PC-3 (cell line): ENCODE results near the gene GARIN6. TPM values are rescaled to one million over a fixed set of nuclear protein-coding genes. Genes with fewer than 3 reads are reported as not detected.

Source experiments
- ATAC-seq: fragments of 200-7000 bp; cut with Tn5 transposase; 2 replicates; pipeline ENCODE4 v1.9.1; 2020; ENCODE audit warnings: mild to moderate bottlenecking, moderate library complexity
- BruUV-seq: library from RNA; stranded (reverse); fragments of 400-500 nt; replicated peaks from 2 replicates; lab custom pipeline; 2021; lab: Mats Ljungman, UMichigan
- CTCF ChIA-PET: fragments of 300-600 bp; sonication (Branson Sonifier 250); formaldehyde crosslinking; loops from one replicate; lab custom pipeline; 2022; ENCODE audit warnings: antibody characterized with exemption; lab: Charles Lee
- POLR2A ChIA-PET: fragments of 300-600 bp; sonication (Branson Sonifier 250); formaldehyde crosslinking; loops from one replicate; lab custom pipeline; 2022; ENCODE audit warnings: antibody characterized with exemption; ENCODE audit not compliant: unreplicated experiment; lab: Charles Lee
- DNase-seq: peaks from one replicate; pipeline ENCODE4 v3.0.0-alpha.2; 2015
- H2AFZ ChIP-seq: fragments of 300-600 bp; sonication (generic); 2 replicates; pipeline ENCODE4 v1.6.0; 2016; ENCODE audit warnings: antibody characterized with exemption, low read length
- H3F3A ChIP-seq: fragments of 300-600 bp; sonication (generic); one replicate; pipeline ENCODE4 v1.6.0; 2017; ENCODE audit warnings: antibody characterized with exemption, low read length, control low read depth, mild to moderate bottlenecking; ENCODE audit not compliant: unreplicated experiment
- H3K27ac ChIP-seq: fragments of 300-600 bp; sonication (generic); 2 replicates; pipeline ENCODE4 v1.5.1; 2016; ENCODE audit warnings: mild to moderate bottlenecking, low read length
- H3K27me3 ChIP-seq: fragments of 300-600 bp; sonication (generic); 2 replicates; pipeline ENCODE4 v1.6.1; 2016; ENCODE audit warnings: low read length, mixed read lengths
- H3K36me3 ChIP-seq: fragments of 300-600 bp; sonication (generic); 2 replicates; pipeline ENCODE4 v1.6.1; 2016; ENCODE audit warnings: low read depth, mixed run types, low read length, mixed read lengths
- H3K4me1 ChIP-seq: fragments of 300-600 bp; sonication (generic); 2 replicates; pipeline ENCODE4 v1.5.1; 2016; ENCODE audit warnings: low read length; ENCODE audit not compliant: insufficient read depth
- H3K4me2 ChIP-seq: fragments of 300-600 bp; sonication (generic); 2 replicates; pipeline ENCODE4 v1.6.0; 2016; ENCODE audit warnings: low read length
- H3K4me3 ChIP-seq: fragments of 300-600 bp; sonication (generic); 2 replicates; pipeline ENCODE4 v1.5.1; 2016; ENCODE audit warnings: mild to moderate bottlenecking, low read length, mixed read lengths
- H3K79me2 ChIP-seq: fragments of 300-600 bp; sonication (generic); 2 replicates; pipeline ENCODE4 v1.6.1; 2017; ENCODE audit warnings: low read length, mixed read lengths
- H3K9ac ChIP-seq: fragments of 300-600 bp; sonication (generic); 2 replicates; pipeline ENCODE4 v1.6.0; 2016; ENCODE audit warnings: mild to moderate bottlenecking, low read length
- H3K9me2 ChIP-seq: fragments of 300-600 bp; sonication (generic); replicated peaks from 2 replicates; pipeline ENCODE4 v1.6.1; 2016; ENCODE audit warnings: mixed run types, low read length, mixed read lengths
- H3K9me3 ChIP-seq: fragments of 300-600 bp; sonication (generic); 2 replicates; pipeline ENCODE4 v1.6.1; 2016; ENCODE audit warnings: low read length, mixed read lengths
- H4K20me1 ChIP-seq: fragments of 300-600 bp; sonication (generic); 2 replicates; pipeline ENCODE4 v1.6.1; 2016; ENCODE audit warnings: low read length, mixed read lengths
- EZH2 ChIP-seq: fragments of 300-600 bp; sonication (generic); IDR thresholded peaks from one replicate; pipeline ENCODE4 v1.6.1; 2017; ENCODE audit warnings: antibody characterized with exemption, mild to moderate bottlenecking, low read length; ENCODE audit not compliant: unreplicated experiment
- EZH2phosphoT487 ChIP-seq: fragments of 300-600 bp; sonication (generic); IDR thresholded peaks from 2 replicates; pipeline ENCODE4 v1.6.1; 2018; ENCODE audit warnings: mild to moderate bottlenecking, antibody characterized with exemption, low read length, borderline replicate concordance
- intact Hi-C: fragments of 100-400 bp; cut with micrococcal nuclease; formaldehyde crosslinking; loops from 2 replicates; pipeline ENCODE4 v1.9.0; 2023
- total RNA-seq: library from RNA; depleted of rRNA; stranded (reverse); fragments of >200 nt; gene quantifications from 2 replicates; pipeline ENCODE4 v1.2.3, GENCODE V29; 2014
- TF ChIP-seq, protein P1 (sequence below): fragments of 300-600 bp; sonication (generic); conservative IDR thresholded peaks from 2 replicates; pipeline ENCODE4 v1.5.1; 2017; ENCODE audit warnings: antibody characterized with exemption, low read depth, mild to moderate bottlenecking, low read length

The GARIN6 gene
- total RNA-seq, 1 experiment from 2014 or later: not detected

DNA sequence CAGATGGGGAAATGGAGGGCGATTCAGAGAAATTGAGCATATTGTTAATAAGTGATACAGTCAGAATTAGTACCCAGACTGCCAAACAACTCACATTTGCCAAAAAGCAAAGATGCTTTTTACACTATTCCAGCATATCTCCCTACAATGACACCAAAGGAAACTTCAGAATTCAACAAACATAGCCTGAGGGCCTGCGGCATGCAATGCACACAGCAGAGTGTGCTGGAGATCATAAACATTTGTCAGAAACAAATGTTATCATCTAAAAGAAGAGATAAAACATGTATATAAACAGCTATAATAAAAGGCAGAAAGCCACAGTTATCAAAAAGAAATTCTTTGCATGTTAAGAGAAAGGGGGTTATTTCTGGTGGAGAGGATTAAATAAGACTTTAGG lies 20.1 kb upstream of the GARIN6 start:
- H3K9ac ChIP-seq: no peak overlapping the region
- H3K4me1 ChIP-seq: no peaks in the 10 kb centered on the region
- intact Hi-C loops: no loop called here
- no peaks in the 10 kb centered on the region for H3K9me2 ChIP-seq
- no peak overlapping the region for H3K4me2 ChIP-seq
- no peaks in the 10 kb centered on the region for H3F3A ChIP-seq
- H3K27me3 ChIP-seq: 0 out of 2 replicates have a peak, but pooled peaks cover 4% of the 10 kb centered on the region
- TF ChIP-seq EZH2phosphoT487 (no peak), EZH2 (no peak)
- TF ChIP-seq, protein P1, sequence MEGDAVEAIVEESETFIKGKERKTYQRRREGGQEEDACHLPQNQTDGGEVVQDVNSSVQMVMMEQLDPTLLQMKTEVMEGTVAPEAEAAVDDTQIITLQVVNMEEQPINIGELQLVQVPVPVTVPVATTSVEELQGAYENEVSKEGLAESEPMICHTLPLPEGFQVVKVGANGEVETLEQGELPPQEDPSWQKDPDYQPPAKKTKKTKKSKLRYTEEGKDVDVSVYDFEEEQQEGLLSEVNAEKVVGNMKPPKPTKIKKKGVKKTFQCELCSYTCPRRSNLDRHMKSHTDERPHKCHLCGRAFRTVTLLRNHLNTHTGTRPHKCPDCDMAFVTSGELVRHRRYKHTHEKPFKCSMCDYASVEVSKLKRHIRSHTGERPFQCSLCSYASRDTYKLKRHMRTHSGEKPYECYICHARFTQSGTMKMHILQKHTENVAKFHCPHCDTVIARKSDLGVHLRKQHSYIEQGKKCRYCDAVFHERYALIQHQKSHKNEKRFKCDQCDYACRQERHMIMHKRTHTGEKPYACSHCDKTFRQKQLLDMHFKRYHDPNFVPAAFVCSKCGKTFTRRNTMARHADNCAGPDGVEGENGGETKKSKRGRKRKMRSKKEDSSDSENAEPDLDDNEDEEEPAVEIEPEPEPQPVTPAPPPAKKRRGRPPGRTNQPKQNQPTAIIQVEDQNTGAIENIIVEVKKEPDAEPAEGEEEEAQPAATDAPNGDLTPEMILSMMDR: no peak
- H3K9me3 ChIP-seq: no peaks in the 10 kb centered on the region
- no peaks in the 10 kb centered on the region for H4K20me1 ChIP-seq
- no peaks in the 10 kb centered on the region for H3K79me2 ChIP-seq
- ChIA-PET POLR2A (no interaction called here), CTCF (no interaction called here)
- DNase-seq: no peak
- no peak overlapping the region for H3K27ac ChIP-seq
- no peaks in the 10 kb centered on the region for H3K36me3 ChIP-seq
- BruUV-seq: no TSS peak
- H2AFZ ChIP-seq: no peak overlapping the region
- ATAC-seq: no peak
- H3K4me3 ChIP-seq: no peak overlapping the region

DNA sequence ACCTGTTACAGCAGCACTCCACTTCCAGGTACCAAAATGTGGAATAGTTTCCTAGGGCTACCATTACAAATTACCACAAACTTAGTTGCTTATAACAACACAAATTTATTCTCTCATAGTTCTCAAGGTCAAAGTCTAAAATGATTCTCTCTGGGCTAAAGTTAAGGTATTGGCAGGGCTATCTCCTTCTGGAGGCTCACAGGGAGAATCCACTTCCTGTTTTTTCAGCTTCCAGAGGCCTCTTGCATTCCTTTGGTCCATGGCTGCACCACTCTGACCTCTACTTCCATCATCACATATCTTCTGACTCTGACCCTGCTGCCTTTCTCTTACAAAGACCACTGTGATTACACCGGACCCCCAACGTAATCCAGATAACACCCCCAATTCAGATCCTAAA lies 2.9 kb upstream of the GARIN6 start:
- no peaks in the 10 kb centered on the region for H3K9me3 ChIP-seq
- ChIA-PET POLR2A (no interaction called here), CTCF (no interaction called here)
- DNase-seq: no peak
- no peak overlapping the region for H2AFZ ChIP-seq
- intact Hi-C loops: no loop called here
- no peak for ATAC-seq
- H3K9me2 ChIP-seq: no peaks in the 10 kb centered on the region
- H3K4me1 ChIP-seq: no peaks in the 10 kb centered on the region
- no peaks in the 10 kb centered on the region for H4K20me1 ChIP-seq
- peaks cover 22% of the 10 kb centered on the region; the same call in 1 of the 2 replicates for H3K27me3 ChIP-seq
- no peak overlapping the region for H3K27ac ChIP-seq
- H3F3A ChIP-seq: no peaks in the 10 kb centered on the region
- no peak overlapping the region for H3K9ac ChIP-seq
- H3K36me3 ChIP-seq: no peaks in the 10 kb centered on the region
- H3K4me2 ChIP-seq: no peak overlapping the region
- no TSS peak for BruUV-seq
- TF ChIP-seq, protein P1: no peak
- no peak for TF ChIP-seq EZH2
- no peak for TF ChIP-seq EZH2phosphoT487
- no peaks in the 10 kb centered on the region for H3K79me2 ChIP-seq
- no peak overlapping the region for H3K4me3 ChIP-seq

DNA sequence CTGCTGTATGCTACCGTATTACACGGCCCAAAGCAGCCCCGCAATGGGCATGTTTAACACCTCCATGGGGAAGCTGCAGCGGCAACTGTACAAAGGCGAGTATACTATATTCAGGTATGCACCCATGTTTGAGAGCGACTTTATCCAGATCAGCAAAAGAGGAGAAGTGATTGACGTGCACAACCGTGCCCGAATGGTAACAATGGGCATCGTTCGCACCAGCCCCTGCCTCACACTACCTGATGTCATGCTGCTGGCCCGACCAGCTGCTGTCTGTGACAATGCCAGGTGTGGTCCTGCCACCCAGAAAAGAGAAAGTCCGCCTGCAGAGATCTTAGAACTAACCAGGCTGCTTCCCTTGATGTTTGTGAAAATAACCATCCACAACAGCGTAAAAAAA lies 630 bp downstream of the GARIN6 start:
- no TSS peak for BruUV-seq
- no peaks in the 10 kb centered on the region for H3K9me3 ChIP-seq

More for the DNA sequence above, 630 bp downstream of the GARIN6 start:
- Histone ChIP-seq H3F3A (no peaks in the 10 kb centered on the region), H3K27ac (no peak overlapping the region), H3K4me2 (no peak overlapping the region), H3K4me1 (no peaks in the 10 kb centered on the region), H3K9ac (no peak overlapping the region), H3K79me2 (no peaks in the 10 kb centered on the region), H3K9me2 (no peaks in the 10 kb centered on the region), H3K27me3 (peaks cover 18% of the 10 kb centered on the region; the same call in 1 of the 2 replicates), H3K36me3 (no peaks in the 10 kb centered on the region), H4K20me1 (no peaks in the 10 kb centered on the region), H3K4me3 (no peak overlapping the region), H2AFZ (no peak overlapping the region)
- intact Hi-C loops: no loop called here
- CTCF ChIA-PET: no interaction called here
- TF ChIP-seq, protein P1: no peak
- no peak for TF ChIP-seq EZH2phosphoT487
- no peak for TF ChIP-seq EZH2
- POLR2A ChIA-PET: no interaction called here
- ATAC-seq (no peak), DNase-seq (no peak)
